Kidney capillary endothelial cell (primary cell): ENCODE data around the gene LRRC4B.
"Not testable (repeated sequence)": the region's sequence is repeated elsewhere in the genome, so short reads cannot be mapped to it uniquely, and the experiment has no call there.

Source experiments
- DNase-seq: peaks from one replicate; pipeline ENCODE4 v3.0.0-alpha.2; 2018; ENCODE audit warnings: low spot score

LRRC4B gene, protein sequence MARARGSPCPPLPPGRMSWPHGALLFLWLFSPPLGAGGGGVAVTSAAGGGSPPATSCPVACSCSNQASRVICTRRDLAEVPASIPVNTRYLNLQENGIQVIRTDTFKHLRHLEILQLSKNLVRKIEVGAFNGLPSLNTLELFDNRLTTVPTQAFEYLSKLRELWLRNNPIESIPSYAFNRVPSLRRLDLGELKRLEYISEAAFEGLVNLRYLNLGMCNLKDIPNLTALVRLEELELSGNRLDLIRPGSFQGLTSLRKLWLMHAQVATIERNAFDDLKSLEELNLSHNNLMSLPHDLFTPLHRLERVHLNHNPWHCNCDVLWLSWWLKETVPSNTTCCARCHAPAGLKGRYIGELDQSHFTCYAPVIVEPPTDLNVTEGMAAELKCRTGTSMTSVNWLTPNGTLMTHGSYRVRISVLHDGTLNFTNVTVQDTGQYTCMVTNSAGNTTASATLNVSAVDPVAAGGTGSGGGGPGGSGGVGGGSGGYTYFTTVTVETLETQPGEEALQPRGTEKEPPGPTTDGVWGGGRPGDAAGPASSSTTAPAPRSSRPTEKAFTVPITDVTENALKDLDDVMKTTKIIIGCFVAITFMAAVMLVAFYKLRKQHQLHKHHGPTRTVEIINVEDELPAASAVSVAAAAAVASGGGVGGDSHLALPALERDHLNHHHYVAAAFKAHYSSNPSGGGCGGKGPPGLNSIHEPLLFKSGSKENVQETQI

DNA sequence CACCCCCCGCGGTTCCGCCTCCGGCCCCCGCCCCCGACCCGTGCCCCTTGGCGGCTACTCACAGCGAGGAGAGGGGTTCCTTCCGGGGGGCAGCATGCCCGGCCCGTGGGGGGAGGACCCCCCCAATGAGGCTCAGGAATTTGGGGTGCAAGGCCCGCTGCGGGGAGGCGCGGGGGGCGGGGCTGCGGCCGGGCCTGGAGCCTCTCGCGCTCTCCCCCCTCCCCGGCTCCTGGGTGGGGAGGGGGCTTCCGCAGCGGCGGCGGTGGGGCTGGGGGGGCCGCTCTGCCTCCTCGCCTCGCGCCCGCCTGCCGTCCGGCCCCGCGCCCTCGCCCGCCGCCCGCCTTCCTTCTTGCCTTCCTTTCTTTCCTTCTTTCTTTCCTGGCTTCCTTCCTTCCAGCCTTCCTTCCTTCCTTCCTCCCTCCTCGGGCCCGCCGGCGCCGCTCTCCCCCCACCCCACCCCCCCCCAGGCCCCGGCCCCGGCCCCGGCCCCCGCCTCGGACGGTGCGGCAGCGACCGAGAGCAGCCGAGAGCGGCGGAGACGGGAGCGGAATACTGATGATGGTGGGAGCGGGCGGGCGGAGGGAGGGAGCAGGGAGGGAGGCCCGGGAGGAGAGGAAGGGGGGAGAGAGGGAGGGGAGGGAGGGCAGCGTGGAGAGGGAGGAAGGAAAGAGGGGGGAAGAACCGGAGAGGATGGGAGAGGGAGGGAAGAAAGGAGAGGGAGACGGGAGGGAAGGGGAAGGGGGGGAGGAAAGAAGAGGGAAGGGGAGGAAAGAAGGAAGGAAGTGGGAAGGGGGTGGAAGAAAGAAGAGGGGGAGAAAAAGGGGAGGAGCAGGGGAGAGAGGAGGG is at the start of gene LRRC4B:
TSS of gene LRRC4B (minus strand) at position 554 of the 846 bp plus-strand sequence. CDS start 19,597 bp downstream, outside the sequence.
- DNase-seq: no peak

GRCh38 chr19:50612504-50613404 is 44.5 kb upstream of the LRRC4B start:
- DNase-seq: not testable (repeated sequence)

DNA sequence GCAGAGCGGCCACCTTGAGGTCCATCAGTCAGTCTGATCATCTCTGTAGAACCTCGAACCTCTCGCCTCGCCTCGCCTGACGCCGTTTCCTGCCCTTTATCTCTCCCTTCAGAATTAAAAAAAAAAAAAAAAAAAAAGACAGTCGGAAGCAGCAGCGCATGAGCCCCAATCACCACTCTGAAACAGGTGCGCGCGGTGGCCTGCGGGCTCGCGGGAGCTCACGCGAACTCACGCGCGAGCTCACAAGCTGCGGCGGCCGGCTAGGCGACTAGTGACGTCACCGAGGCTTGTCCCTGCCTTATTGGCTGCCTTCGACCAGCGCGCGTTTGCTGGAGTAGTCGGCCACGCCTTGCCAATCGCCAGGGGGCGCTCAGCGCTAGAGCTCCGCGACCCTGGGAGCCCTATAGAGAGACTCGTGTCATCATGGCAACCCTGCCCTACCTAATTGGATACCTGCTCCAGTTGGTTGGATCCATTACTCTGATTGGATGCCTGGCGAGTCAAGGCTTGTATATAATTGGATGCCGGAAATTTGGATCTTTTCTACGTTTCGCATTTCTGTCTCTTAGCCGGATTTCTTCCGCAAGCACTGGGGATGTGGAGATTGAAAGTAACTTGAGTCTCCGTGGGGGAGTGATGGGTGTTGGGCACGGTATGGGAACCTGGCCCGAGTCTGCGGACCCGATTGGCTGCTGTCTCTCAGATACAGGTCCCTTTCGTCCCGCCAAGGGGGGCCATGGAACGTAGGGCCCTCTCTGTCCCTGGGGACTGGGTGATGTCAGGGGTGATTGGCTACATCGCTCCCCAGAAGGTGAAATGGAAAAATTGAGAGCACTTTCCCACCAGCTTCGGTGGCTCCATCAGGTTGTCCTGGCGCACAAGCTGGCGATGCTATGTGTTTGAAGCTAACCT is 39.9 kb upstream of the LRRC4B start:
- peak; percentile 90 for DNase-seq

- DNase-seq: no peak
These were observed 39.2 kb upstream of the LRRC4B start for GRCh38 chr19:50607388-50607787.

DNA sequence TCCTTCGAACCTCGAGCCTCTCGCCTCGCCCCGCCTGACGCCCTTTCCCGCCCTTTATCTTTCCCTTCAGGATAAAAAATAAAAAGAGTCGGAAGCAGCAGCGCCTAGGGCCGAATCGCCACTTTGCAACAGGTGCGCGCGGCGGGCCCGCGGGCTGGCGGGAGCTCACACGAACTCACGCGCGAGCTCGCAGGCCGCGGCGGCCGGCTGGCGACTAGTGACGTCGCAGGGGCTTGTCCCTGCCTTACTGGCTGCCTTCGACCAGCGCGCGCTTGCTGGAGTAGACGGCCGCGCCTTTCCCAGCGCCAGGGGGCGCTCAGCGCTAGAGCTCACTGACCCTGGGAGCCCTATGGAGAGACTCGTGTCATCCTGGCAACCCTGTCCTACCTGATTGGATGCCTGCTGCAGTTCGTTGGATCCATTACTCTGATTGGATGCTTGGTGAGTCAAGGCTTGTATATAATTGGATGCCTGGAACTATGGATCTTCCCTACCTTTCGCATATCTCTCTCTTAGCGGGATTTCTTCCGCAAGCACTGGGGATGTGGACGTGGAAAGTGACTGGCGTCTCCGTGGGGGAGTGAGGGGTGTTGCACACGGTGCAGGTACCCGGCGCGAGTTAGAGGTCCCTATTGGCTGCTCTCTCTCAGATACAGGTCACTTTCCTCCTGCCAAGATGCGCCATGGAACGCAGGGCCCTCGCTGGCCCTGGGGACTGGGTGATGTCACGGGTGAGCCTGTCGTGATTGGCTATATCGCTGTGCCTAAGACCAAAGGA is 38.0 kb upstream of the LRRC4B start:
- peak; percentile 21 for DNase-seq

DNA sequence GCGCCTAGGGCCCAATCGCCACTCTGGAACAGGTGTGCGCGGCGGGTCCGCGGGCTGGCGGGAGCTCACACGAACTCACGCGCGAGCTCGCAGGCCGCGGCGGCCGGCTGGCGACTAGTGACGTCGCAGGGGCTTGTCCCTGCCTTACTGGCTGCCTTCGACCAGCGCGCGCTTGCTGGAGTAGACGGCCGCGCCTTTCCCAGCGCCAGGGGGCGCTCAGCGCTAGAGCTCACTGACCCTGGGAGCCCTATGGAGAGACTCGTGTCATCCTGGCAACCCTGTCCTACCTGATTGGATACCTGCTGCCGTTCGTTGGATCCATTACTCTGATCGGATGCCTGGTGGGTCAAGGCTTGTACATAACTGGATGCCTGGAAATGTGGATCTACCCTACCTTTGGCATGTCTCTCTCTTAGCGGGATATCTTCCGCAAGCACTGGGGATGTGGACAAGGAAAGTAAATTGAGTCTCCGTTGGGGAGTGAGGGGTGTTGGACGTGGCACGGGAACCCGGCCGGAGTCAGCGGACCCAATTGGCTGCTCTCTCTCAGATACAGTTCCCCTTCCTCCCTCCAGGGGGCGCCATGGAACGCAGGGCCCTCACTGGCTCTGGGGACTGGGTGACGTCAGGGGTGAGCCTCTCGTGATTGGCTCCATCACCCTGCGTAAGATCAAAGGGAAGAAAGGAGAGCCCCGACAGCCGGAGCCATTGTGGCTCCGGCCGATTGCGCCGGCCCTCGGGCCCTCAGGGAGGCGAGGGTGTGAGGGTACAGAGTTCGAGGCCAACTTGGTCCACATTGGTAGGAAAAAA is 36.2 kb upstream of the LRRC4B start:
- not testable (repeated sequence) for DNase-seq

GRCh38 chr19:50602935-50603334 is 34.7 kb upstream of the LRRC4B start:
- no peak for DNase-seq

- no peak for DNase-seq
These were observed 34.3 kb upstream of the LRRC4B start for GRCh38 chr19:50602496-50602895.

DNA sequence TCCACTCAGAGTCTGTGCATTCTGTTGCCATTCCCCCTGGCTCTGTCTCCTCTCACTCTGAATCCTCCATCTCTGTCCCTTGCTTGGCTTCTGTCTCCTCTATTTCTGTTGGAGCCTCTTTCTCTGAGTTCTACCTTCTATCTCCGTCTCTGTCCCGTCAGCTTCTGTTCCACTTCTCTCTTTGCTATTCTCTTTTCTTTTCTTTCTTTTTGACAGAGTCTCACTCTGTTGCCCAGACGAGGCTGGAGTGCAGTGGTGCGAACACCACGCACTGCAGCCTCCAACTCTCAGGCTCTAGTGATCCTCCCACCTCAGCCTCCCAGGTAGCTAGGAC is 33.8 kb upstream of the LRRC4B start:
- no peak for DNase-seq

DNA sequence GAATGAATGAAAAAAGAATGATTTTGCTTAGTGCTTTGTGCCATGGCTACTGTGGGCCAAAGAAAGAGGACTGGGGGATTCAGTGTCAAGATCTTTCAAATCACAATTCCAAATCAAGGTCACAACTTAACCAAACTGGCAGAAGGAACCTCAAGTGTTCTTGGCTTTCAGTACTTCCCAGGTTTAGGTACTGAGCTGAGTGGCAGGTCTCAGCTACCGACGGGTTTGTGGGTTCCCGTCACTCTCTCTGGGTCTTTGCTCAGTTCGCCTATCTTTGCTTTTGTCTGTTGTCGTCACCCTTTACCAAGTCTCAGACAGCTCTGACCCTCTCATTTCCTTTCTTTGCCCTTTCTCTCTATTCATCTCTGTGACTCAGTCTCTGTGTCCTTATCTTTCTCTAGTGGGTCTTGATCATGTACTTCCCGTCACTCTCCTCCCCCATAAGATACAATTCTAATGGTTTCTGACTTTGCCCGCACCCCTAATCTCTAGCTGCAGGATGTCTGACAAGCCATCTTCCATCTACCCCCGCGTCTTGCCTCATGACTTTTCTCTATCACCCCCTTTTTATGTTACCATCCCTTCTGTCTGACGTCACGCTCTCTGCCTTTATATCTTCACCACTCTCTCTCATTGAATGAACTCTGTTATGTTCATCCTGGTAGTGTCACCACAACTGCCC is 33.3 kb upstream of the LRRC4B start:
- no peak for DNase-seq

- DNase-seq: no peak
These were observed 31.2 kb upstream of the LRRC4B start for GRCh38 chr19:50599427-50599826.

- DNase-seq: no peak
These were observed 22.0 kb upstream of the LRRC4B start for GRCh38 chr19:50590191-50590590.

GRCh38 chr19:50581795-50582660 is 13.8 kb upstream of the LRRC4B start:
- not testable (repeated sequence) for DNase-seq

GRCh38 chr19:50580970-50581634 is 12.9 kb upstream of the LRRC4B start:
- DNase-seq: no peak

- DNase-seq: no peak
These were observed 12.0 kb upstream of the LRRC4B start for GRCh38 chr19:50580240-50580639.

DNA sequence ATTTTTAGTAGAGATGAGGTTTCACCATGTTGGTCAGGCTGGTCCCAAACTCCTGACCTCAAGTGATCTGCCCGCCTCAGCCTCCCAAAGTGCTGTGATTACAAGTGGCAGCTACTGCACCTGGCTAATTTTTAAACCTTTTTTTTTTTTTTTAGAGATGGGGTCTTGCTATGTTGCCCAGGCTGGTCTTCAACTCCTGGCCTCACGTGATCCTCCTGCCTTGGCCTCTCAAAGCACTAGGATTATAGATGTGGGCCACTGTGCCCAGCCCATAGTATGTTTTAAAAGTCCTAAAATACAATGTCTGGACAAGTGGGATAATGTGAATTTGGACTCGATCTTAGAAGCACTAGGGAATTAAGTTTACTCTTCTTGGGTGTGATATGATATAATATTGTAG is 8.5 kb upstream of the LRRC4B start:
- not testable (repeated sequence) for DNase-seq
